GM12865 (cell line): ENCODE data around the gene GJB3.

Source experiments
- DNase-seq: peaks from one replicate; pipeline ENCODE4 v3.0.0; 2010; ENCODE audit warnings: low read depth
- H3K4me3 ChIP-seq: 2 replicates; pipeline ENCODE4 v1.5.1; 2011; ENCODE audit warnings: mild to moderate bottlenecking, low read depth, low read length, control low read depth
- CTCF ChIP-seq: IDR thresholded peaks from 2 replicates; pipeline ENCODE4 v1.5.1; 2011; ENCODE audit warnings: low read length, control low read depth, low read depth, inconsistent platforms; ENCODE audit not compliant: insufficient read depth; ENCODE audit errors: missing control alignments

GJB3 gene

GRCh38 chr1:34761176-34761761, 19.7 kb upstream of the GJB3 start:
- DNase-seq = no peak
- H3K4me3 ChIP-seq = no peak overlapping the region
- TF ChIP-seq CTCF = no peak

- TF ChIP-seq CTCF = no peak
- no peak overlapping the region for H3K4me3 ChIP-seq
- no peak for DNase-seq
Measured at GRCh38 chr1:34761776-34762307, 19.2 kb upstream of the GJB3 start.

DNA sequence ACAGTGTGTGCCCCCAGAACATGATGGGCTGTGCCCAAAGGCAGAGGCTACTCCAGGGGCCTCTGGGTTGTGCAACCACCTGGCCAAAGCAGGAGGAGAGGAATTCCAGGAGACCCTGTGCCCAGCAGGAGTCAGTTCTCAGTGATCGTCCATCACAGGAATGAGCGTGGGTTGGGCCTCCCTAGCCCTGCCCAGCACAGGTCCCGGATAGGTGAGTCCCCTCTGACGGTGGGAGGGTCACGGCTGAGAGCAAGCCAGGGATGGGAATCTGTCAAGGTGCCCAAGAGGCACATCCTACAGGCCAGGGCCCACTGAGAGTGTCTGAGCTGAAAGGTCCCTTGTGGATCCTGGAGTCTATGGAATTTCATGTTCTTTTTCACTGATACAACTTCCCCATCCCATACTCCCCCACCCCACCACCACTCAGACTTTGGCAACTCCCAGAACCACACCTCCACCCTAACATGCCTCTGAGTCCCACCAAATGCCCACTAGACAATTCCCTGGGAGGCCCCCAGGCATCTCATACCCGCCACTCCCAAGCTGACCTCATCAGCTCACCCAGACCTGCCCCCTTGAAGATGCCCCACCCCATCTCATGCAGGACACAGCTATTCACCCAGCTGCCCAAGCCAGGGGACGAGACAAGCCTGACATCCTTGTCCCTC, 18.4 kb upstream of the GJB3 start:
- DNase-seq = no peak
- no peak for TF ChIP-seq CTCF
- H3K4me3 ChIP-seq = no peak overlapping the region

DNA sequence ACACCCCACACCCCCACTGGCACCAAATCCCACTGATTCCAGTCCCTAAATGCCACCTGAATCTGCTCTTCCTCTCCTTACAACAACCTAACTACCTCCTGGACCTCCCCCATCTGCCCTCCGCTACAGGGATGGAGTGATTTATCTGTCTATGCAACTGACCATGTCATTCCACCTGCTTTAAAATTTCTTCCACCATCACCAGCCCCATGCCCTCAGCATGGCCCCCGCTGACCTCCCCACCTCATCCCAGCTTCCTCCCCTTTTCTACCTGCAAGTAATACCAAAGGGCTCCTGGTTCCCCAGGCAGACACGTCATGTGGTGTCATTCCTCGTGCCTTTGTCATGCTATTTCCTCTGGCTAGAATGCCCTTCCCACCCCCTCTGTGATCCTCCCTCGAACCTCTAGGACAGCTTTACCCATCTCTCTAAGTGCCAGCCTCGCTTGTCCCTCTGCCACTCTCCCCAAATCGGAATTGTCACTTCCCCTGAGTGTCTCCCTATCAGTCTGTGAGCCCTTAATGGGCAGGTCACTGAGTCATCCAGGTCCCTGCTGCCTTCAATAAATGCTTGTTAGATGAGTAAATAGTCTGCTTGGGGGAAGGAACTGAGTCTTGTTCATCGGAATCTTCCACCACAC, 17.8 kb upstream of the GJB3 start:
- no peak overlapping the region for H3K4me3 ChIP-seq
- DNase-seq = no peak
- no peak for TF ChIP-seq CTCF

DNA sequence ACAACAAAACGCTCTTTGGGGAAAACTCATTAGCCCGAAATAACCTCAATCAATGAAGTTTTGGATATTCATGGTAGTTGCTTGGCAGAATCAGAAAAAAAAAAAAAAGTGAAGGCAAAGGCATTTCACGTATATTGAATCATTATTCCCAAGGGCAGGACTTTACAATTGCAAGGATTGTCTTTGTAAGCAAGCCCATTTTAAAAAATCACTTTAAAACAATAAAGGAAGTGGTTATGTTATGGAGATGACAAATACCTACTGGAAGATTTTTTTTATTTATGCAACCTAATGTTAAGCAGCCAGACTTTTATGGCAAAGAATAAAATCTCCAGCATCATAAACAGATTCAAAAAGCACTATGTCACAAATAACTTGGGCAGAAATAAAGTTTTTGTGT, 12.2 kb upstream of the GJB3 start:
- TF ChIP-seq CTCF = no peak
- no peak overlapping the region for H3K4me3 ChIP-seq

DNA sequence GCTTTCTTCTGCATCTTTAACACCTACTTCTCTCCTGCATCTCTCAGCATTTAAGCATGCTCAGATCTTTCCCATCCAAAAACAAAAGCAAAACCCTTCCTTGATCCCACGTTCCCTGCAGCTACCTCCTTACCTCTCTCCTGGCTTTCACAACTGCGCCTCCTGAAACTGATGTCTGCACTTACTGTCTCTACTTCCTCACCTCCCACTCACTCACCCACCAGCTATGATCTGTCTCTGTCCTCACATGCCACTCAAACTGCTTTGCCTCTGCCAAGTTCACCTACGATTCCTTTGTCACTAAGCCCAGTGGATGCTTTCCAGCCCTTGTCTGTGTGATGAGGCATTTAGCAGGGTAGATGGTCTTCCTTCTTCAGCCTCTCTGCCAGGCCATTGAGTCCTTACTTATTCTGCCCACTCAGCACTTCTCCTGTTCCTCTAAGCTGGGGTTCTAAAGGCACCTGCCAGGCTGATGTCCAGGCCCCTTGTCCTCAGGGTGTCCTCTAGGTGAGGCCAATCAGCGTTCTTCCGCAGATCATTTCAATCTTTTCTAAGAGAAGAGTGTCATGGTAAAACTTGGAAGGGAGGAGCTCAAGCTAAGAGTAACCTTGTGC, 10.0 kb upstream of the GJB3 start:
- no peak for TF ChIP-seq CTCF
- no peak overlapping the region for H3K4me3 ChIP-seq
- no peak for DNase-seq

More for the DNA sequence above, 12.2 kb upstream of the GJB3 start:
- no peak for DNase-seq
